Measurements from ENCODE around the gene ARHGEF40. TPM values are rescaled to one million over a fixed set of nuclear protein-coding genes. Genes with fewer than 3 reads are reported as not detected.

The ARHGEF40 gene
- total RNA-seq, 1 experiment from 2014 or later, result 71.4 TPM

GRCh38 chr14:21068521-21069387 lies 1.4 kb upstream of the ARHGEF40 start:
- Histone ChIP-seq H3K23ac (ENCODE audit: insufficient read length, low read depth, low read length) (no peak overlapping the region), H3K4ac (ENCODE audit: low read depth, low read length) (no peak overlapping the region), H3K9ac (ENCODE audit: extremely low read depth, insufficient read length, low read length) (peak overlapping the region; percentile 26), H4K5ac (ENCODE audit: insufficient read length, low read depth, low read length) (no peak overlapping the region), H2BK5ac (ENCODE audit: insufficient read length, low read length) (no peak overlapping the region), H4K91ac (ENCODE audit: insufficient read length, low read depth, low read length) (no peak overlapping the region), H3T11ph (ENCODE audit: low read length) (no peak overlapping the region), H3K4me1 (ENCODE audit: insufficient read depth, low read length) (peaks cover 4% of the 10 kb centered on the region; the same call in 1 of the 2 replicates), H2BK12ac (ENCODE audit: insufficient read length, low read depth, low read length) (no peak overlapping the region), H4K20me1 (ENCODE audit: control insufficient read depth, insufficient read depth, insufficient read length) (no peaks in the 10 kb centered on the region), H3K14ac (ENCODE audit: insufficient read depth, low read length) (no peak overlapping the region), H3K18ac (ENCODE audit: insufficient read length, low read depth, low read length) (no peak overlapping the region), H3K56ac (ENCODE audit: insufficient read length, low read depth, low read length) (no peak overlapping the region), H3K23me2 (ENCODE audit: insufficient read length, low read depth, low read length, poor library complexity, severe bottlenecking) (peaks cover 31% of the 10 kb centered on the region), H2AK5ac (ENCODE audit: insufficient read length, low read length) (no peak overlapping the region), H2AFZ (ENCODE audit: low read length) (no peak overlapping the region), H2BK20ac (ENCODE audit: low read depth, low read length, poor library complexity, severe bottlenecking) (no peak overlapping the region), H3K79me2 (ENCODE audit: insufficient read depth, low read length) (no peaks in the 10 kb centered on the region), H4K8ac (replicated peaks; ENCODE audit: insufficient read length, low read depth, low read length) (no peak overlapping the region), H2BK15ac (ENCODE audit: low read depth, low read length) (no peak overlapping the region), H3K79me1 (ENCODE audit: insufficient read depth, low read depth, low read length, poor library complexity, severe bottlenecking) (no peaks in the 10 kb centered on the region), H3K27ac (ENCODE audit: insufficient read length, low read depth, low read length) (no peak overlapping the region), H2BK120ac (ENCODE audit: low read depth, low read length, poor library complexity, severe bottlenecking) (no peak overlapping the region), H3K4me2 (ENCODE audit: insufficient read depth, insufficient read length, low read length) (peak overlapping the region; percentile 85), H3K27me3 (ENCODE audit: insufficient read depth, low read length) (no peaks in the 10 kb centered on the region), H3K9me3 (ENCODE audit: control insufficient read depth, low read depth, low read length) (no peaks in the 10 kb centered on the region)
- H3K27me3 Mint-ChIP-seq (ENCODE audit: low read depth), result peaks cover 20% of the 10 kb centered on the region
- peak overlapping the region in 2 of 3 experiments; percentile 73 to 89; a peak in 4 of 7 replicates for H3K27ac Mint-ChIP-seq
- peaks cover 28 to 32% of the 10 kb centered on the region in 2 experiments for H3K4me1 Mint-ChIP-seq
- TF ChIP-seq CTCF (conservative IDR thresholded peaks at IDR 0.05), result peak; percentile 65
- peak overlapping the region; percentile 88 to 92 for H3K4me3 Mint-ChIP-seq
- peaks cover 10 to 19% (median 14%) of the 10 kb centered on the region in 3 experiments for H3K36me3 Mint-ChIP-seq (ENCODE audit: insufficient read depth in 1 of 3, low read depth in 3 of 3)
- no peaks in the 10 kb centered on the region for H3K9me3 Mint-ChIP-seq
- DNase-seq, result peak; percentile 63
- no CpG with 5 or more reads among the region's 45 CpGs for WGBS (ENCODE audit: extremely low coverage, insufficient read length, low lambda C conversion rate)
